MM.1S (cell line): ENCODE measurements around the gene C12orf60.

Experiments
- DNase-seq: peaks from one replicate; pipeline ENCODE4 v3.0.0-alpha.2; 2015
- H2AFZ ChIP-seq: fragments of 300-600 bp; sonication (generic); 2 replicates; pipeline ENCODE4 v1.6.0; 2016; ENCODE audit warnings: antibody characterized with exemption, low read length
- H3F3A ChIP-seq: fragments of 300-600 bp; sonication (generic); 2 replicates; pipeline ENCODE4 v1.6.1; 2016; ENCODE audit warnings: mild to moderate bottlenecking, antibody characterized with exemption, low read length, moderate library complexity, mixed read lengths; ENCODE audit not compliant: insufficient read depth
- H3K27ac ChIP-seq: fragments of 300-600 bp; sonication (generic); 2 replicates; pipeline ENCODE4 v1.5.1; 2016; ENCODE audit warnings: mild to moderate bottlenecking, low read length
- H3K27me3 ChIP-seq: fragments of 300-600 bp; sonication (generic); replicated peaks from 2 replicates; pipeline ENCODE4 v1.6.0; 2016; ENCODE audit warnings: low read length; ENCODE audit not compliant: insufficient read depth
- H3K36me3 ChIP-seq: fragments of 300-600 bp; sonication (generic); replicated peaks from 2 replicates; pipeline ENCODE4 v1.6.1; 2016; ENCODE audit warnings: mild to moderate bottlenecking, low read length, mixed read lengths; ENCODE audit not compliant: insufficient read depth
- H3K4me1 ChIP-seq: fragments of 300-600 bp; sonication (generic); 2 replicates; pipeline ENCODE4 v1.6.1; 2016; ENCODE audit warnings: low read length, mixed read lengths
- H3K4me2 ChIP-seq: fragments of 300-600 bp; sonication (generic); 2 replicates; pipeline ENCODE4 v1.6.0; 2016; ENCODE audit warnings: low read depth, low read length
- H3K4me3 ChIP-seq: fragments of 300-600 bp; sonication (generic); 2 replicates; pipeline ENCODE4 v1.5.1; 2016; ENCODE audit warnings: low read length, mixed read lengths
- H3K79me2 ChIP-seq: fragments of 300-600 bp; sonication (generic); 2 replicates; pipeline ENCODE4 v1.6.1; 2016; ENCODE audit warnings: mixed run types, low read length, mixed read lengths
- H3K9ac ChIP-seq: fragments of 300-600 bp; sonication (generic); 2 replicates; pipeline ENCODE4 v1.6.1; 2016; ENCODE audit warnings: low read length, mixed read lengths
- H3K9me2 ChIP-seq: fragments of 300-600 bp; sonication (generic); replicated peaks from 2 replicates; pipeline ENCODE4 v1.6.1; 2016; ENCODE audit warnings: mild to moderate bottlenecking, low read length, mixed read lengths; ENCODE audit not compliant: insufficient read depth
- H3K9me3 ChIP-seq: fragments of 300-600 bp; sonication (generic); replicated peaks from 2 replicates; pipeline ENCODE4 v1.6.1; 2016; ENCODE audit warnings: mild to moderate bottlenecking, low read length, mixed read lengths; ENCODE audit not compliant: insufficient read depth
- H4K20me1 ChIP-seq: fragments of 300-600 bp; sonication (generic); 2 replicates; pipeline ENCODE4 v1.6.1; 2016; ENCODE audit warnings: mild to moderate bottlenecking, low read length, moderate library complexity, mixed read lengths; ENCODE audit not compliant: insufficient read depth
- CTCF ChIP-seq: fragments of 300-600 bp; sonication (generic); IDR thresholded peaks from 2 replicates; pipeline ENCODE4 v1.5.1; 2016; ENCODE audit warnings: antibody characterized with exemption, low read length, mixed read lengths
- EZH2 ChIP-seq: fragments of 300-600 bp; sonication (generic); optimal IDR thresholded peaks from 2 replicates; pipeline ENCODE3; 2017; ENCODE audit warnings: low read depth, mild to moderate bottlenecking, antibody characterized with exemption, low read length, mixed read lengths
- EZH2phosphoT487 ChIP-seq: fragments of 300-600 bp; sonication (generic); IDR thresholded peaks from 2 replicates; pipeline ENCODE4 v1.6.1; 2018; ENCODE audit warnings: antibody characterized with exemption, low read length

Gene C12orf60

GRCh38 chr12:14811486-14811885 is 8.0 kb downstream of the C12orf60 start:
- Histone ChIP-seq H3K4me3 (no peak overlapping the region), H3F3A (no peaks in the 10 kb centered on the region), H3K9me2 (no peaks in the 10 kb centered on the region), H3K27me3 (no peaks in the 10 kb centered on the region), H3K4me2 (no peak overlapping the region), H3K9ac (no peak overlapping the region), H3K4me1 (peaks cover 4% of the 10 kb centered on the region; the same call in 1 of the 2 replicates), H3K9me3 (no peaks in the 10 kb centered on the region), H2AFZ (no peak overlapping the region), H3K27ac (no peak overlapping the region), H3K36me3 (no peaks in the 10 kb centered on the region), H3K79me2 (no peaks in the 10 kb centered on the region), H4K20me1 (no peaks in the 10 kb centered on the region)
- no peak for TF ChIP-seq CTCF
- TF ChIP-seq EZH2 = no peak
- TF ChIP-seq EZH2phosphoT487 = no peak
- DNase-seq = no peak

GRCh38 chr12:14814014-14814413 is 10.5 kb downstream of the C12orf60 start, which contains the start of gene SMCO3:
Gene SMCO3 (minus strand): TSS chr12:14814182. CDS start chr12:14806680, 7,502 bp downstream.
- Histone ChIP-seq H3K27ac (no peak within 1 kb of the TSS), H3F3A (no peaks in the 10 kb centered on the region), H3K9me2 (no peaks in the 10 kb centered on the region), H3K4me3 (no peak within 1 kb of the TSS), H2AFZ (no peak within 1 kb of the TSS), H3K79me2 (no peaks in the 10 kb centered on the region), H4K20me1 (no peaks in the 10 kb centered on the region), H3K9me3 (no peaks in the 10 kb centered on the region), H3K4me2 (no peak within 1 kb of the TSS), H3K4me1 (peaks cover 4% of the 10 kb centered on the region; the same call in 1 of the 2 replicates), H3K27me3 (no peaks in the 10 kb centered on the region), H3K9ac (no peak within 1 kb of the TSS), H3K36me3 (no peaks in the 10 kb centered on the region)
- no peak for DNase-seq
- TF ChIP-seq EZH2 (no peak), EZH2phosphoT487 (no peak), CTCF (no peak)

GRCh38 chr12:14824012-14824634 is 20.7 kb downstream of the C12orf60 start:
- Histone ChIP-seq H3K4me3 (no peak overlapping the region), H3K4me2 (no peak overlapping the region), H3K9me2 (no peaks in the 10 kb centered on the region), H3K9ac (no peak overlapping the region), H4K20me1 (no peaks in the 10 kb centered on the region), H3F3A (no peaks in the 10 kb centered on the region), H2AFZ (no peak overlapping the region), H3K79me2 (no peaks in the 10 kb centered on the region), H3K9me3 (no peaks in the 10 kb centered on the region), H3K4me1 (no peaks in the 10 kb centered on the region), H3K27ac (no peak overlapping the region), H3K36me3 (no peaks in the 10 kb centered on the region), H3K27me3 (no peaks in the 10 kb centered on the region)
- DNase-seq = no peak
- TF ChIP-seq EZH2 (no peak), EZH2phosphoT487 (no peak), CTCF (no peak)
